SU-DHL-6 (cell line): ENCODE measurements around the gene STRN3.

Experiments used
- H2AFZ ChIP-seq: fragments of 200-600 bp; sonication (generic); 2 replicates; pipeline ENCODE4 v1.6.1; 2014; ENCODE audit warnings: low read depth, mild to moderate bottlenecking, moderate library complexity, mixed read lengths, antibody characterized with exemption, low read length; ENCODE audit not compliant: severe bottlenecking
- H3F3A ChIP-seq: fragments of 200-600 bp; shearing (Covaris generic); 2 replicates; pipeline ENCODE4 v1.6.0; 2016; ENCODE audit warnings: antibody characterized with exemption, mild to moderate bottlenecking; ENCODE audit not compliant: insufficient read depth
- H3K27ac ChIP-seq: fragments of 200-600 bp; sonication (generic); 2 replicates; pipeline ENCODE4 v1.5.1; 2016; ENCODE audit warnings: low read depth, mild to moderate bottlenecking, low read length, moderate library complexity, mixed read lengths
- H3K27me3 ChIP-seq: fragments of 200-600 bp; sonication (generic), shearing (Covaris generic); 2 replicates; pipeline ENCODE4 v1.6.0; 2014; ENCODE audit warnings: mild to moderate bottlenecking, low read length
- H3K36me3 ChIP-seq: fragments of 200-600 bp; sonication (generic); 2 replicates; pipeline ENCODE4 v1.6.1; 2014; ENCODE audit warnings: mild to moderate bottlenecking, low read length, mixed read lengths
- H3K4me2 ChIP-seq: fragments of 300-600, 200-600 bp; shearing (Covaris generic), sonication (generic); 2 replicates; pipeline ENCODE4 v1.6.0; 2014; ENCODE audit warnings: low read length, low read depth, mild to moderate bottlenecking; ENCODE audit not compliant: poor library complexity, severe bottlenecking
- H3K4me3 ChIP-seq: fragments of 200-600 bp; sonication (generic); 2 replicates; pipeline ENCODE4 v1.5.1; 2014; ENCODE audit warnings: antibody characterized with exemption, low read length, mild to moderate bottlenecking, mixed read lengths; ENCODE audit not compliant: insufficient read depth, poor library complexity, severe bottlenecking
- H3K79me2 ChIP-seq: fragments of 200-600 bp; sonication (generic); 2 replicates; pipeline ENCODE4 v1.6.1; 2014; ENCODE audit warnings: mild to moderate bottlenecking, low read length, moderate library complexity; ENCODE audit not compliant: insufficient read depth
- H3K9ac ChIP-seq: fragments of 200-600 bp; sonication (generic); 2 replicates; pipeline ENCODE4 v1.7.0; 2014; ENCODE audit warnings: mild to moderate bottlenecking, low read length
- H3K9me2 ChIP-seq: fragments of 200-600 bp; sonication (generic); replicated peaks from 2 replicates; pipeline ENCODE4 v1.6.1; 2014; ENCODE audit warnings: low read length; ENCODE audit not compliant: insufficient read depth
- H3K9me3 ChIP-seq: fragments of 200-600 bp; sonication (generic); 2 replicates; pipeline ENCODE4 v1.6.1; 2014; ENCODE audit warnings: low read length, mixed read lengths; ENCODE audit not compliant: insufficient read depth
- H4K20me1 ChIP-seq: fragments of 200-600 bp; sonication (generic); 2 replicates; pipeline ENCODE4 v1.6.1; 2014; ENCODE audit warnings: low read depth, mild to moderate bottlenecking, antibody characterized with exemption, low read length, moderate library complexity, mixed read lengths
- CTCF ChIP-seq: fragments of 200-600 bp; sonication (generic); IDR thresholded peaks from one replicate; pipeline ENCODE4 v1.5.1; 2017; ENCODE audit warnings: antibody characterized with exemption, mild to moderate bottlenecking, low read length, moderate library complexity; ENCODE audit not compliant: insufficient read depth, poor library complexity, severe bottlenecking
- EZH2phosphoT487 ChIP-seq: fragments of 200-600 bp; sonication (generic), shearing (Covaris generic); conservative IDR thresholded peaks from 2 replicates; pipeline ENCODE4 v1.6.1; 2018; ENCODE audit warnings: mild to moderate bottlenecking, antibody characterized with exemption, low read length, moderate library complexity, mixed read lengths

The STRN3 gene

GRCh38 chr14:31060253-31060875 lies 34.2 kb upstream of the STRN3 start:
- TF ChIP-seq CTCF (no peak), EZH2phosphoT487 (no peak)
- H3K79me2 ChIP-seq, result no peaks in the 10 kb centered on the region
- no peaks in the 10 kb centered on the region for H3K9me3 ChIP-seq
- H3K9me2 ChIP-seq, result no peaks in the 10 kb centered on the region
- H3K36me3 ChIP-seq, result no peaks in the 10 kb centered on the region
- H3F3A ChIP-seq, result no peaks in the 10 kb centered on the region
- H3K9ac ChIP-seq, result no peak overlapping the region
- H2AFZ ChIP-seq, result no peak overlapping the region
- H3K27me3 ChIP-seq, result no peaks in the 10 kb centered on the region
- no peak overlapping the region for H3K4me2 ChIP-seq
- H3K27ac ChIP-seq, result no peak overlapping the region
- no peak overlapping the region for H3K4me3 ChIP-seq
- H4K20me1 ChIP-seq, result no peaks in the 10 kb centered on the region

DNA sequence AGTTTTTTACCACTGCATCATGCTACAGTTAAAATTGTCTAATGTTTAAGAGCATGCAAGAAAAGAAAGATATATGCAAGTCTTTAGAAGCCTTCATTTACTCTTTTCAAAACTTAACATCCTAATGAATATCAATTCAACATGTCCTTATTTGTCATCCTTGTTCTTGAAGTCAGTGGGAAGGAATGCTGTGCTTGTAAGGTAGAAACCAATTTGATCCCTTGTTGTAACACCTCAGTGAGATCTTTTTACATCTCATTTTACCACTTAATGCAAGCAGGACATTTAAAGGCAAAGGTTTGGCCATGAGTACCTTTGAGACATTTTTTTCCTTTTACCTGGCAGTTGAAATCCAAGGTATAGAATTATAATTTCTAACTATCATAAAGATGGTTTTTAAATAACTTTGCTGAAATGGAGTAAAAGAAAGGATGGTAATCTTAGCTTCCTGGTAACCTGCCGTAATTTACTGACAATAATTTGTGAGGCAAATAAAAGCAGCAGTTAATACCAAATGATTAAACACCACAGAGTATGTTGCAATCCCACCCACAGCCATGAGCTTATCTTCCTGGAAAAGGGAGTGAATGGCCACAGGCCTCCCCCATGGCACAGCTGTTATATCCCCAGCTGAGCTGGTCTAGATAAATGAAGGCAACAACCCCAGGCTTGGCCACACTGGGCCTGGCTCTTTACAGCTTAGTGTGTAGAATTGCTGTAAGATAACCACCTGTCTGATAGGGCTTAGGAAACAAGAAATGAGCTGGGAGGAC lies 33.2 kb upstream of the STRN3 start:
- Histone ChIP-seq H3K9me2 (no peaks in the 10 kb centered on the region), H3K9me3 (no peaks in the 10 kb centered on the region), H3K79me2 (no peaks in the 10 kb centered on the region), H3K4me3 (no peak overlapping the region), H3F3A (no peaks in the 10 kb centered on the region), H2AFZ (no peak overlapping the region), H3K9ac (no peak overlapping the region), H4K20me1 (no peaks in the 10 kb centered on the region), H3K27ac (no peak overlapping the region), H3K4me2 (no peak overlapping the region), H3K36me3 (no peaks in the 10 kb centered on the region), H3K27me3 (no peaks in the 10 kb centered on the region)
- TF ChIP-seq CTCF (no peak), EZH2phosphoT487 (no peak)

GRCh38 chr14:31057701-31058364 lies 31.7 kb upstream of the STRN3 start:
- no peak overlapping the region for H3K9ac ChIP-seq
- H3K27me3 ChIP-seq, result no peaks in the 10 kb centered on the region
- TF ChIP-seq CTCF, result no peak
- TF ChIP-seq EZH2phosphoT487, result no peak
- no peaks in the 10 kb centered on the region for H3K36me3 ChIP-seq
- H3K4me2 ChIP-seq, result no peak overlapping the region
- H3K9me3 ChIP-seq, result no peaks in the 10 kb centered on the region
- no peak overlapping the region for H3K27ac ChIP-seq
- no peaks in the 10 kb centered on the region for H4K20me1 ChIP-seq
- no peak overlapping the region for H3K4me3 ChIP-seq
- H3F3A ChIP-seq, result no peaks in the 10 kb centered on the region
- H3K9me2 ChIP-seq, result no peaks in the 10 kb centered on the region
- no peak overlapping the region for H2AFZ ChIP-seq
- no peaks in the 10 kb centered on the region for H3K79me2 ChIP-seq
